Calu3 (cell line): ENCODE data around the gene MMP15. TPM values are rescaled to one million over a fixed set of nuclear protein-coding genes. Genes with fewer than 3 reads are reported as not detected.

Source experiments
- BruUV-seq: library from RNA; stranded (reverse); fragments of 400-500 nt; replicated peaks from 2 replicates; lab custom pipeline; 2021; lab: Mats Ljungman, UMichigan
- CTCF ChIA-PET: fragments of 300-600 bp; sonication (Branson Sonifier 250); formaldehyde crosslinking; loops from one replicate; lab custom pipeline; 2022; ENCODE audit warnings: antibody characterized with exemption; lab: Charles Lee
- DNase-seq: peaks from one replicate; pipeline ENCODE4 v3.0.0; 2022
- H3K27ac Mint-ChIP-seq: one replicate; pipeline ENCODE4 v1.8.0; 2022; ENCODE audit warnings: mixed read lengths; ENCODE audit not compliant: unreplicated experiment
- H3K27me3 Mint-ChIP-seq: one replicate; pipeline ENCODE4 v1.8.0; 2022; ENCODE audit warnings: mixed read lengths; ENCODE audit not compliant: unreplicated experiment
- H3K36me3 Mint-ChIP-seq: one replicate; pipeline ENCODE4 v1.8.0; 2022; ENCODE audit warnings: mild to moderate bottlenecking, moderate library complexity, mixed read lengths; ENCODE audit not compliant: insufficient read depth, unreplicated experiment
- H3K4me1 Mint-ChIP-seq: one replicate; pipeline ENCODE4 v1.8.0; 2022; ENCODE audit warnings: mild to moderate bottlenecking, low read depth, mixed read lengths; ENCODE audit not compliant: unreplicated experiment
- H3K4me3 Mint-ChIP-seq: one replicate; pipeline ENCODE4 v1.8.0; 2022; ENCODE audit warnings: mild to moderate bottlenecking, low read depth, moderate library complexity, mixed read lengths; ENCODE audit not compliant: unreplicated experiment
- H3K9me3 Mint-ChIP-seq: one replicate; pipeline ENCODE4 v1.8.0; 2022; ENCODE audit warnings: low read depth, mixed read lengths; ENCODE audit not compliant: unreplicated experiment
- CTCF ChIP-seq: fragments of 200-600 bp; IDR thresholded peaks from one replicate; pipeline ENCODE4 v1.8.0; 2022; ENCODE audit warnings: antibody characterized with exemption; ENCODE audit not compliant: unreplicated experiment
- intact Hi-C: fragments of 100-400 bp; cut with micrococcal nuclease; formaldehyde crosslinking; loops from one replicate; pipeline ENCODE4 v1.10.0; 2022; ENCODE audit not compliant: unreplicated experiment
- total RNA-seq: library from RNA; stranded (reverse); gene quantifications from 2 replicates; pipeline ENCODE4 v1.2.3, GENCODE V29; 2022

Gene MMP15
- total RNA-seq, 1 experiment from 2014 or later = 81.4 TPM

- intact Hi-C loops = no loop called here
- TF ChIP-seq CTCF = no peak
Observed at GRCh38 chr16:57993897-57994296, 31.7 kb upstream of the MMP15 start.

DNA sequence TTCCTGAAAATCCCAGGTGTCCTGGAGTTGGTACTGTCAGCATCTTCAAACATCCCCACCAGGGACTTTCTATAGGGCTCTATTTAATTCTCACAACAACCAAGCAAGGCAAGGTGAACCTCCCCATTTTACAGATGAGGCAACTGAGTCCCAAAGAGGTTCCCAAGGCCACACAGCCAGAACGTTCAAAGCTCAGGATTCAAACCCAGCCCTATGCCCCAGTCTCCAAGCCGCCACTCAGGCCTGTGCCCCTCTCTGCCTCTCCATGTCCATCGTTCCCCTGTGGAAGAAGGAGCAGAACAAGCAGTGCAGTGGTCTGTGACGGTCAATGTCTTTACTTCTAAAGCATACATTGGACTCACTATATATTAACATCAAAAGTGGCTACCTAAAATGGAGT is 31.2 kb upstream of the MMP15 start:
- Mint-ChIP-seq H3K4me3 (no peak overlapping the region), H3K27ac (no peak overlapping the region), H3K4me1 (peaks cover 26% of the 10 kb centered on the region), H3K27me3 (no peaks in the 10 kb centered on the region), H3K36me3 (peaks cover 26% of the 10 kb centered on the region), H3K9me3 (no peaks in the 10 kb centered on the region)
- DNase-seq = no peak
- TF ChIP-seq CTCF = no peak
- intact Hi-C loops = no loop called here
- CTCF ChIA-PET = interaction anchor here (0.9 kb wide), 1 partner anchor 28 kb away, joined by 3 read pairs; no protein-coding TSS in a partner anchor
- no TSS peak for BruUV-seq

More at GRCh38 chr16:57993897-57994296, 31.7 kb upstream of the MMP15 start:
- no TSS peak for BruUV-seq
- H3K4me3 Mint-ChIP-seq = no peak overlapping the region
- CTCF ChIA-PET = interaction anchor here (0.5 to 0.9 kb wide), 3 partner anchors 27 to 1366 kb away, joined by 3 to 8 read pairs (median 5); no protein-coding TSS in a partner anchor
- no peaks in the 10 kb centered on the region for H3K27me3 Mint-ChIP-seq
- no peak for DNase-seq
- peaks cover 21% of the 10 kb centered on the region for H3K4me1 Mint-ChIP-seq
- peaks cover 26% of the 10 kb centered on the region for H3K36me3 Mint-ChIP-seq
- no peak overlapping the region for H3K27ac Mint-ChIP-seq
- no peaks in the 10 kb centered on the region for H3K9me3 Mint-ChIP-seq

DNA sequence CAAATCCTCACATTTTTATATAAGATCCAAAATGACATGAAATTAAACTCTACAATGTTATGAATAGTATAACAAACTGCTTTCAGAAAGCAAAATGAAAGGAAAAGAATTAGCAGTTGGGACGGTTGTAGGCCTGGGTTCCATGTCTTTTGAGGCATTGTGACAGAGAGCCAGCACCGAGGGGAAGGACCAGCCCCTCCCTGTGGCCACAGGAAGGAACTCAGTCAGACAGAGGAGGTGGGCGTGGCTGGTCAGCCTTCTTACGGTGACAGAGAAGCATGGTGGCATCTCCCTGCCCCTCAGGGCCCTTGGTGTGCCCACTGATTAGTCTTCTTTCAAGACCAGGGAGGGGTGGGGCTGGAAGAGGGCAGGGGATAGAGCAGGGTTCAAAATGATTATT is 30.8 kb upstream of the MMP15 start:
- no peak for TF ChIP-seq CTCF
- intact Hi-C loops = no loop called here
- BruUV-seq = no TSS peak
- Mint-ChIP-seq H3K36me3 (peaks cover 26% of the 10 kb centered on the region), H3K4me1 (peaks cover 28% of the 10 kb centered on the region), H3K9me3 (no peaks in the 10 kb centered on the region), H3K27ac (no peak overlapping the region), H3K4me3 (no peak overlapping the region), H3K27me3 (no peaks in the 10 kb centered on the region)
- DNase-seq = peak; percentile 68
- CTCF ChIA-PET = no interaction called here

DNA sequence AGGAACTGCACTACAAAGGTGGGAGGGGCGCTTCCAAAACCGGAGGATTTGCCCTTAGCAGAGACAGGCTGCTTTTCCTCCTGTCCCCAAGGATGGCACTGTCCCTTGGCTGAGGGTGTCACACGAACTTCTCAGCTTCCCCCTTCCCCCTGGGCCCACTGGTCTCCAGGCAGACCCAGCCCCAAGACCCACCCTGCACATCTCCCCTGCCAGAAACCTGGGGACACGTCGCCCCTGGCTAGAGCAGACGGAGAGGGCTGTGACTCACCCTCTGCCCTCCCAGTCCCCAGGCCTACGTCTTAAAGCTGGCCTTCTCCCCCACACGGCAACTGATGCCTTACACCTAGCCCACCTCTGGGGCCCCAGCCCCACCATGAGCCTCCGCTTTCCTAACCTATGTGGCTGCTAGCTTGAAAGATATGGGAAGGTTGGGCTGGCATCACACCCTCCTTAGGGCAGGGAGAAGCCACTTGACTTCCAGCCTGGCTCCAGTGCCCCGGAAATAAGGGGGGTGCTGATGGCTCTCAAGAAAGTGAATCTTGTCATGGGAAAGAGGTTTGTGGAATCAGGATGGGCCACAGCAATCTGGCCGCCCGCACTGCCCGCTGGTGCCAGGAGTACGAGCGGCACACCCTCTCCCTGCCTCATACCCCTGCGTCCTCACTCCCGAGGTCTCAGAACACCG is 29.7 kb upstream of the MMP15 start:
- Mint-ChIP-seq H3K4me1 (peaks cover 28% of the 10 kb centered on the region), H3K27me3 (no peaks in the 10 kb centered on the region), H3K27ac (no peak overlapping the region), H3K36me3 (peaks cover 31% of the 10 kb centered on the region), H3K9me3 (no peaks in the 10 kb centered on the region), H3K4me3 (no peak overlapping the region)
- TF ChIP-seq CTCF = no peak
- intact Hi-C loops = no loop called here
- DNase-seq = no peak
- CTCF ChIA-PET = interaction anchor here (0.6 to 0.7 kb wide), 2 partner anchors 202 to 213 kb away, joined by 3 read pairs; no protein-coding TSS in a partner anchor
- BruUV-seq = no TSS peak
